DMS53 (cell line): ENCODE results near the gene RAB7B.

Experiments used
- DNase-seq: peaks from one replicate; lab custom pipeline; 2025; lab: John Stamatoyannopoulos, UW

RAB7B gene

DNA sequence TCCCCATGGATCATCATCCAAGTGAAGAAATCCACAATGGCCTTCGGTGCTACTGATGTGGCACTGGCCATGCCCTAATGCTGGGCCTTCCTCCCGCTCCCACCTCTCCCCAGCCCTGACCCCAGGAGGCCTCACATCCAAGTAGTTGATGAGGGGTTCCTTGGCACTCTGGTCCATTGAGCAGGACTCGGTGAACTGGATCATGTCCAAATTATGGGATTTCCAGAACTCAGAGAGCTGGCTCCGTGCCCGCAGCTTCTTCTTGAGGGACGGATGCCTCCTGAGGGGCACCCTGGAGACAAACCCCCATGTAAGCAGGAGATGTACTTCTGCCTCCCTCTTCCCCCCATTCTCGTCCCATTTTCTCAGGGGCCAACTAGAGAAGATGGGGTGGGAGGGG lies 19.6 kb upstream of the RAB7B start:
- DNase-seq = no peak

DNA sequence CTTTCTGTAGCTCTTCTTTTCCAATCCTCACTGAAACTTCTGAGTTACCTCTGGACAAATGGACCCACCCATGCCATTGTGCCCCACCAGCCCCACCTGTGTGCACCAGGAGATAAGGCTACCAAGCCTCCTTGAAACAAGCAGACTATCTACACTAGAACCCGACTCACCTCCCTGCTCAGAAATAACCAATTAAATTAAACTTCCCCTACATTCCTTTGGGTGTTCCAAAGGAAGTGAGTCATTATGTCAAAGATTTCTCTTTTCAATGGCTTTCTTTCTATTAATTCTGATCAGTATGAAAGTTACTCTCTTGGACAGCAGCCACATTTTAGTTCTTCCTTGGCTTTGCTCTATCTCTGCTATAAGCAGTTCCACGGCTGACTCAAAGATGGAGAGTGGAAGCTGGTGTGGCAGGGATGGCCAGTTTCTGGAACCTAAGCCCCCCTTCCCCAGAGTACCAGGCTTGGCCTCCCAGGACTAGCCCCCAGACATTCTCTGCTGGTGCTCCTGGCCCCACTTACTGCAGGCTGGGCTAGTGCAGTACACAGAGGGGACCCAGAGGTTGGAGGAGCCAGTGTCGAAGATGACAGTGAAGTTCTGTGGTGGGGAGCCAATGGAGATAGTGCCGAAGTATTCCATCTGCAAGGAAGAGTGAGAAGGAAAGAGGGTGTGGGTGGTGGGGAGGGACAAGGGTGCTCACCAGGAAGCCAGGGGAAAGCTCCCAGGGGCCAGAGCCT lies 18.6 kb upstream of the RAB7B start:
- DNase-seq = no peak

DNA sequence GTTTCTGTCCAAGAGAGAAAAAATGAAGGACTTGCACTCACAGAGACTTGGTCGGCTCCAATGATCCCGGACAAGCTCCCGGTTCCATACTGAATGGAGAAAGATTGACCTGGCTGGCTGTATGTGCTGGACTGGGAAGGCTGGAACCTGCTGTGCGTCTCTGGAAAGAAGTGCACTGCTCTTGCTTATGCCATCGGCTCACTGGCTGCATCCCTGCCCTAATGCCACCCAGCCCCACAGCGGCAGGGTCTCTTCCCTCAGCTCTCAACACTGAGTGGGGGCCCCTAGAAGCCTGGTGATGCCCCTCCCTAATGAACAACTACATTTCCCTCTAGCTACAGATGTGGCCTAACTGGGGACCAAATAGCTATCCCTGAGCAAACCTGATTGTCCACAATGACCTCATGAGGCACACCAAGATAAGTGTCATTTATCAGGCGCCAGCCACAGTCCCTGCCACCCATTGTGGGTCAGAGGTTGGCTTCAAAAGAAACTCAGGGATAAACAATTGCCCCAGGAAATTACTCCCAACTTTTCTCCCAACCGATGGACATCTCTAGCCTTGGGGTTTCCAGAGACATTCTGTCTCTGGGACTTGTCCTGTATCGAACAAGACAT lies 17.9 kb upstream of the RAB7B start:
- peak; percentile 23 for DNase-seq

DNA sequence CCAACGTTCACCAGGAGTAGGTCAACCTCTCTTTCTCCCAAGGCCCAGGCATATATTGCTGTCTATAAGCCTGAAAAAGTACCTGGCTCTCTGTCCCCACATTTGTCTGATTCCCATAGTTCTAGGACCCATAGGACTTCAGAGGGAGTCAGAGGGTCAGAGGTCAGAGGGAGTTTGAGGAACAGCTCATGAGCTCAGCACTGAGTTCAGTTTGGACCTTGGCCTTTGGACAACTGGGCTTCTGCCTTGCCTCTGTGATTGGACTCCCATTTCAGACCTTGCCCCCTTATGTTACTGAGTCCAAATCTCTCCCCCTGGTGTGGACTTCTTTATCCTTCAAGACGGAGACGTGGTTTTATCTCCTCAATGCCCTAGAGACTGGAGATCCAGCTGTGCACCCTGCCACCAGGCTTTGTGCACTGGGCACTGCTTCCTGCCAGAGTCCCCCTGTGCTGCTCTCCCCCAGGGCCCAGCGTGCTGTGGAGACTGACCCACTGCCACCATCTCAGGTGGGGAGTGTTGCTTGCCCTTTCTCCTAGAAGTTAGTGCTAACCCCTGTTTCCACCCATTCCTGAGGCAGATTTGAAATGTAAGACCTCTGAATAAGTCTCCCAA lies 17.3 kb upstream of the RAB7B start:
- DNase-seq = no peak

DNA sequence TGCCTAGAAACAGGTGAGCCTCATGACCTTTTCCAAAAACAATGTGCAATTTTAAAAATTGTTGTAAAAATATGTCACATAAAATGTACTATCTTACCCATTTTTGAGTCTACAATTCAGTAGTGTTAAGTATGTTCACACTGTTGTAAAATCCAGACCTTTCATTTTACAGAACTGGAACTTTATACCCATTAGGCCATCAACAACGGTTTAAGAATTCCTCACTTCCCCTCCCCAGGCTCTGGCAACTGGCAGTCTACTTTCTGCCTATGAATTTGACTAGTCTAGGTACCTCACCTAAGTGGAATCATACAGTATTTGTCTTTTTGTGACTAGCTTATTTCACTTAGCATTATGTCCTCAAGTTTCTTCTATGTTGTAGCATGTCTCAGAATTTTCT lies 11.9 kb upstream of the RAB7B start:
- DNase-seq = no peak

DNA sequence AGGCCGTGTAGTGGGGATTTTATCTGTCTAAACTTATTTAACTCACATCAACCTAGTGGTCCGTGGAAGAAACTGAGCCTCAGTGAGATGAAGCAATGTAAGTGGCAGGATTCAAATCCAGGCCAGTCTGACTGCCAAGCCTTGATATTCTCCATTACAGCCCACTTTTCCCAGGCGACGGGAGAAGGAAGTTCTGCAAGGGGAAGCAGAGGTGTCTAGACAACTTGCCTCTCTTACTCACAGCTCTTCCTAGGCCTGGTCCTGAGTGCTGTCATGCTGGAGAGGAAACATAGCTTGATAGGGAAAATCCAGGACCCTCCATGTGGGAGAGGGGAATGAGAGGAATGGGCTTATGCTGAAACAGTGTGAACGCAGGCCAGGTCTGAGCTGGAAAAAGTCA lies 11.4 kb upstream of the RAB7B start:
- no peak for DNase-seq

DNA sequence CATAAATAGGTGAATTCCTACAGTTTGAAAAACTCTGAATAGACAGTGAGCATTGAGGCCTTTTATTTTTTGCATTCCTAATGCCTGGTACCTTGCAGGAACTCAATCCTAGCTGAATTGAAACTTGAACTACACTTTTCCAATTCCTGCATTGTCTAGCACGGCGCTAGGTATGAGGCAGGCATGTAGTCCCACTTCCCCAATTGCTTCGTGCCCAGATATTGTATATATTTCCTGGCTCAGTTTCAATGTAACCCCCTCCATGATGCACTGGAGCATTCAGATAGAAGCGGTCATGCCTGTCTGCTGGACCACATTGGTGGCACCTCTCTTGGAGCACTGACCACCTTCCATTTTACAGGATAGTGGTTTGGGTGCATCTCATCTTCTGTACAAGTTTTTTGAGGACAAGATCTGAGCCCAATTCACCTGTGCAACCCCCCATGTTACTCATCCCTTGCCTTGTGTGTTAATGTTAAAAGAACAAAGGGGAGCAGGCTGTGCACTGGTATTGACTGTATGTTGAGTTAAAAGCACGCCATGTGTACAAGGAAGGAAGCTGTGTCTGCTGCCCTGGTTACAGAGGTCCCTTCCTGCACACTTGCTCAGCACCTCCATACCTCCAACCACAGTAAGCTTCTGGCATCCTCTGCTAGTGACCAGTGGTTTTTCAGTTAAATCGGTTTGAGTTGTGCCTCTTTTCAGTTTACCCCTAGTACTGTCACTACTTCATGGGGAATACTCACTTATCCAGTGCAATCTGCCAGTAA lies 10.0 kb upstream of the RAB7B start:
- no peak for DNase-seq

DNA sequence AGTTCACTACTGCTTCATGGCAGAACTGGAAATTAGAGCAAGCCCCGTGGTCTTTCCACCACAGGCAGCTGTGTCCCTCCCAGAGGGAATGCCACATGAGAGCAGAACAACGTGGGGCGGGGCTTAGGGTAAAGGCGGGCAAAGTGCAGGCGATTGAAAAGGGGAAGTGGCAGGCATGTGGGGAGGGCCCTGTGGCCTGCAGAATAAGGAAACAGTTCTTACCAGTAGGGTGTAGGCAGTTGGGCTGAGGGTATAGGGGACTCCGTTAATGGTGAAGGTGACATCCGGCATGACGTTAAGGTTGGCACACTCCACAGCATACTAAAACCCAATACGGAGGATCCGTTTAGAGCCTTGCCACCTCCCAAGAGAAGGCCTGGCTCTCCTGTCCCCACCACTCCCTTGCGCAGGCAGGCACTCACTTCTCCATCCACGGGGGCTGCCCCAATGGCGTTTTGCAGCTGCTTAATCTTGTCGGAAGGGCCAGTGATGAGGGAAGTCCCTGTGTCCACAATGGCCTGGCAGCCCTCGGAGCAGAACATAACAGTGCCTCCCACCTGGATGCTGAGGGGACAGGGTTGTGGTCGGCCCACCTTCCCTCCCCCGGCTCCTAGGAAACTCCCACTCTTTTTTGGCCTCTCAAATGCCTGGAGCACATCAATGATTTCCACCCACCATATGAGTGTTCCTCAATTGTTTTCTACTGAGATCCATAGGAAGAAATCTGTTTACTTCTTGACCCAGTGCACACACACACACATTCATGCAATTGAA lies 9.1 kb upstream of the RAB7B start:
- peak; percentile 29 for DNase-seq

DNA sequence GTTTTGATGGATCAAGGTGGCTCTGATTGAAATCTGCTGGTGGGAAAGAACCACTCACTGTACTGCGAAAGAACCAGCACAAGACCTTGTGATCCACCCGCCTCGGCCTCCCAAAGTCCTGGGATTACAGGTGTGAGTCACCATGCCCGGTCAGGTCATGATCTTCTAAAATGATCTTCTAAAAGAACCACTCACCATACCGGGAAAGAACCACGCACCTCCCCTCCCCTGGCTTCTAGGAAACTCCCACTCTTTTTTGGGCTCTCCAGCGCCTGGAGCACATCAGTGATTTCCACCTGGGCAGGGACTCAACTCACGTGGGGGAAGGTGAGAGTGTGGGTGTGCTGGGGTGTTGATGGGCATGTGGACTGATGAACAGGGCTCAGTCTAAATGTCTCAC lies 7.9 kb upstream of the RAB7B start:
- no peak for DNase-seq

DNA sequence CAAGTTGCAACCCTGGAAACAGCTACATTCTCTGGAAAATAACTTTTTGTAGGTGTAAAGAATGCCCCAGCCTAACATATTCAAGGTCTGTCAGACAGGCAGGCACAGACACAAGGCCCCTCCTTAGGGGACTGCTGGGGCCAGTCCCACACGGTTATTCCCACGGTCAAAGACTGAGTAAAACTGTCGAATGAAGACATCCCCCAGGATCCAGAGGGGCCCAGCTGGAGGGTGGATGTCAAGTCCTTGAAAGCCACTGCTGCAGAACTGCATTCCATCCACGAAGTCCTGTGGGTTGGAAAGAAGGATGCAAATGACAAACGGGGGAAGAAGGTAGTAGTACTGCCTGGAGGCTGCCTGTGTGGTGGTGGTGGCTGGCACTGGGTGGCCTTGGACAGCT lies 6.9 kb upstream of the RAB7B start:
- no peak for DNase-seq

DNA sequence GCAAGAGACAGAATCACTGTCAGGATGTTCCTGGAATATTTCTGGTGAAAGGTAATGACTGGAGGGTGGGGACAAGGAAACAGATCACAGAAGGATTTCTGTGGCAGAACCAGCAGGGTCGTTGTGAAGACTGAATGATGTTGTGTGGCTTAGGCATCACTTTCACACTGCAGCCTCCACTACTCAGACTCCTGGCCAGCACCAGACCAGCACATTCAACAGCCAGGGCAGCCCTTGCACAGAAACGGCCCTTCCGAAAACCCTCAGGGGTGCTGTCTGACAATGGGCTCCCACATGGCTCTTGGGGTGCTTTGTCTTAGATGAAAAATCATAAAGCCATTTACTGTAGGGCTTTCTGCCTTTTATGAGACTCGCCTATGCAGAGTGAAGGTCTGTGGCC lies 3.8 kb upstream of the RAB7B start:
- no peak for DNase-seq

DNA sequence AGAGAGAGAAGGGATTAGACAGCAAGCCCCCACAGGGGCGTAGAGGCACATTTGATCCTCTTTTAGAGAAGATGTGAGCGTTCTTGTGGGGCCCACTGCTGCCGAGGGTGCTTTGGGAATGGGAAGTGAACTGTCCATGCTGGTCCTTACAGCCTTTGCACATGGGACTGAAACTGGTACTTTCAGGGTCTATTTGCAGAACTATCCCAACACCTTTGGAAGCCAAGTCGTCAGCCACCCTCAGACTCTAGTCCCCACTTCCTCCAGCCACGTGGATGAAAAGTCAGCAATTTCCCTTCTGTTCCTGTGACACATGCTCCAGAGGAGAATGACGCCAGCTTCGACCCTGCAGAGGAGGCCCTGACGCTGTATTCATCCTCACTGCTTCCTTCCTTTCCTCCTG lies 2.6 kb upstream of the RAB7B start:
- no peak for DNase-seq

DNA sequence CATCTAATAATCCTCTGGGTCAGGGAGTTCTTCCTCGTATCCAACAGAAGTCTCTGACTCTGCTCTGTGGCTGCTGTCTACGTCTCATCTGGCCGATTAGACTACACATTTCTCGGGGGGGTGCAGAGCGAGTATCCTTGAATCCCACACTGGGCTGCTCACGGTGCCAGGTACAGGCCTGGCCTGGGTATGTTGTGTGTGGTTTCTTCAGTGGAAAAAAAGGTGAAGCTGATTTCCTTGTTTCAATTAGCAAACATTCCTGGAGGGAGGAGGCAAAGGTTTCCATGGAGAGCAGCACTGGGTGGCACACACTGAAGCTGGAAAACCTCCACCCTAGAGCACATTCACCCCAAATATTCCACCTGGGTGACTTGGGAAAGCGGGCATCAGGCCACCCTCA lies 2.0 kb upstream of the RAB7B start:
- no peak for DNase-seq

DNA sequence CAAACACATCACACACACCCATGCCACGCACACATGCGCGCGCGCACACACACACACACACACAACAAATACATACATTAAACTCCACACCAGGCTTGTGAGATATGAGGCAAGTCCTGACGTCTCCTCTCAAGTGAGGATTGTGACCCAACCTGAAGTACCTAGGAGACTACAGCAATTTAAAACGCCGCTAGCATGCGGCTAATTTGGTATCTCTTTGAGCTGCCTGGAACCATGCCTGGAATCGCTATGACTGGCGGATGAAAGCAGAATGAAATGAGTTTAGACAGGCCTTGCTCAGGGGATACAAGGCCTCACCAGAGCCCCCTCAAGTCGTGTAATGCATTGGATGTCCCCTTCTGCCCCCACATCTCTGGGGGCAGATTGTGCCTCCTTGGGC lies 1.6 kb upstream of the RAB7B start:
- DNase-seq = peak; percentile 32

DNA sequence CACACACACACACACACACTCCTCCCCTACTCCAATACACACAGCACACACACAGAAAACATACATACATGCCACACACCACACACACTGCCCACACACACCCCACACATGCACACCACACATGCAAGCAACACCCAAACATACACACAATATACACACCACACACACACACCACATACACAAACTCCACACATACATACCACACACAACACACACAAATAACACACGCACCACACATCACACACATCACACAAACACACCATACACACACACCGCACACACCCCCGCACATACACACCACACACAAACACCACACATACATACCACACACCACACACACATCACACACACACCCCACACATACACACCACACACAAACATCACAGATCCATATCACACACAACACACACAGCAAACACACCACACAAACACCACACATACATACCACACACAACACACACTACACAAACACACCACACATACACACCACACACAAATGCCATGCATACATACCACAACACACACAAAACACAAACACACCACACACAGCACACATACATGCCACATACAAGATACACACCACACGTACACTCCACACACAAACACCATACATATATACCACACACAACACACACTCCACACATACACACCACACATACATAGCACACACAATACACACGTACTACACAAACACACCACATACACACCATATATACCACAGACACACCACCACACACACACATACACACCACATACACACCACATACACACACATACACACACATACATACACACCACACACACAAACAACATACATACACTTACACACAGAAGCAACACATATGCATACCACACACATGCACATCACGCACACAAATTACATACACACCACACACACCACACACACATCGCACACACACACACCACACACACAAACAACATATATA lies 932 bp upstream of the RAB7B start:
- no peak for DNase-seq

DNA sequence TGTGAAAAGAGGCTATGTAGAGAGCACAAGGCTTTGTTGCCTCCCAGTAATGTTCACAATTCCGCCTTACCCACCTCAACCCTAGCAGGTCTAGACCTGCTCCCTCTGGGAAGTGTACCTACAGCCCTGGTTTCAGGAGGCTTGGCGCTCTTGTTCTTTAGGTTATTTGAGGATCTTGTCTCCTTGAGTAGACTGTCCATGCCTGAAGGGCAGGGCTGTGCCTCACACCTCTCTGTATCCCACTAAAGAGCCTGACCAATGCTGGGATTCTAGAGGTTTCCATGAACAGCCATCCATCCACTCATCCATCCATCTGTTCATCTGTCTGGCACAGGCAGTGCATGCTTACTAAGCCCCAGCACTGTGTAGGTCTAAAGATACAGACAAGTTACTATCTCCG lies 1.0 kb downstream of the RAB7B start:
- DNase-seq = no peak

DNA sequence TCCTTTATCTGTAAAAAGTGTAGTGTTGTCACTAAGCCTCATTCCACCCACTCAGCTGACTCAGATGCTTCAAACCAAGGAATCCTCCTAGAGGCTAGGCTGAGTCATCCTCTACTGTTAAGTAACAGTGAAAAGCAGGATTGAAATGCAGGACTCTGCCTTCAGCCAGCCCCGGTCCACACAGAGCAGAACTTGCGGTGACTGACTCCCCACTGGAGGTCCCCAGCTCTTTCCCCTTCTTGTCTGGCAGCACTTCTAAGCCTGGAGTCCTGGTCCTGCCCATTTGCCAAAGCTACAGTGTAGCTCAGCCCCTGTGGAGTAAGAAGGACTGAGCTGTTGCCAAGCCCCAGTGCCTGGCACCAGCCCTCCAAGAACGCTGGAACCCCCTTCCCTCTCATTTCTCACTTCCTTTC lies 1.7 kb downstream of the RAB7B start:
- peak; percentile 59 for DNase-seq

DNA sequence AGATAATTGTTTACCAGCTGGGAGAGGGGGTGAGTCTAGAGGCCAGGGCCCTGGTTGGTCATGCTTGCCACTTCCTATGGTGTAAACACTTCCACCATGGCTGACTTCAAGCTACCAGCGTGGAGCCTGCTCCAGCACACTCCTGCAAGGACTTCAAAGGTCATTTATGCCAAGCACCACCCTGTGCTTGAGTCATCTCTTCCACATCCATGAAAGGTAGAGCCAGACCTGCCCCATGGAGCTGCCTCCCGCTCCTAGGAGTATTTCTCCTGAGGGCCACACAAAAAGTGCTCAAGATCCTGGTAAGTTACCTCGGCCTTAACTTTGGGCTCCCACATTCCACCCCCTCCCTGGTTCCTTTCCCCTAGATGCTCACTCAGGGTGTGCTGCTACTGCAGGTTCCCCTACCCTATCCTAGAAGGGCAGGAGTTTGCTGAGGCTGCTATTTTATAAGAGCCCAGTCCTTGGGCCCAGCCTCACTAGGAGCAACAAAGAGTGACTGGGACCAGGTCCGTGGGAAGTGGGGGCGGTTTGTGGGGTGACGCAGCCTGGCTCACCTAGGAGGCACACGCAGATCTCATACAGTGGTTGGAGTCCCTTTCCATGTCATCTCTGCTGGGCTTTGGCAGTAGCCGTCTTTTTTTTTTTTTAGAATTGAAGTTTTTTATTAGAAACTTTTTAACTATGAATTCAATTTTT lies 2.4 kb downstream of the RAB7B start:
- no peak for DNase-seq

DNA sequence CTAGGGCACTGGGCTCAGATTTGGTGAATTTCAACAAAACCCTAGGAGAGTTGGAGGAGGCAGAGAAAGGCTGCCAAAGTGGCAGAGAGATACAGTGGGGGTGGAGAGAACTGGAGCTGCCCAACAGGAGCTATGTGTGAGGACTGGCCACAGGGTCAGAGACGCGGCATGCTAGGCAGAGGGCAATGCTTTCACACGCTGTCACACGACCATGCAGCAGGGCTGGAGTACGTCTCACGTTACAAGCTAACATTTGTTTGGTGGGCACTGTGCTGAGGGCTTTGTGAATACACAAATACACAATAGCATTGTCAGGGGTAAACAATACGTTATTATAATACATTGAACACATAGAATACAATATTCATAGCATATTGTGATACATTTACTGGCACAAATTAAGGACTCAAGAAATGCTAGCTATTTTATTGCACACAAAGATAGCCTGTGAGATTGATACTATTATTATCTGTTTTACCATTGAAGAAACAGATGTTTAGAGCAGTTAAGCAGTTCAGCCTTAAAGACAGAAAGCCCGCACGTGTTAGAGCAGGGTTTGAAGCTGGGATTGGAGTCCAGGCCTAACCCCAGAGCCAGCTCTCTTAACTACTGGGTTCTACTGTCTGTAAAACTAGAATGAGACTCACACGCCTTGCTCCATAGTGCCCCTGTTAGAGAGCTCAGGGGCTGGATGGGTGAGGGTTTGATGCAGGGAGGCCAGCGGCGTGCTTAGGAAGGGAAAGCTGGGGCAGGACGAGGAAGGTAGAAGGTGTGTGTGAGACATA lies 4.5 kb downstream of the RAB7B start:
- DNase-seq = no peak
